Caco-2 (cell line): ENCODE data around the gene KCNQ5. TPM values are rescaled to one million over a fixed set of nuclear protein-coding genes. Genes with fewer than 3 reads are reported as not detected.

Experiments
- BruUV-seq: library from RNA; stranded (reverse); fragments of 400-500 nt; replicated peaks from 2 replicates; lab custom pipeline; 2021; lab: Mats Ljungman, UMichigan
- CTCF ChIA-PET: fragments of 300-600 bp; sonication (Branson Sonifier 250); formaldehyde crosslinking; loops from one replicate; lab custom pipeline; 2022; ENCODE audit warnings: antibody characterized with exemption; lab: Charles Lee
- POLR2A ChIA-PET: fragments of 300-600 bp; sonication (Branson Sonifier 250); formaldehyde crosslinking; loops from one replicate; lab custom pipeline; 2022; ENCODE audit warnings: antibody characterized with exemption; lab: Charles Lee
- DNase-seq, 2 experiments: peaks; one replicate each; pipeline versions ENCODE4 v3.0.0 to v3.0.0-alpha.2; 2020 to 2022
- H3K27me3 ChIP-seq: replicated peaks from 2 replicates; pipeline ENCODE4 v1.6.0; 2011; ENCODE audit warnings: low read length; ENCODE audit not compliant: control insufficient read depth, insufficient read depth
- H3K36me3 ChIP-seq: 2 replicates; pipeline ENCODE4 v1.5.1; 2011; ENCODE audit warnings: low read length; ENCODE audit not compliant: control insufficient read depth, insufficient read depth
- H3K4me1 ChIP-seq: fragments of 250-450 bp; sonication (Bioruptor Pico); 2 replicates; pipeline ENCODE4 v1.5.1; 2020; ENCODE audit warnings: mild to moderate bottlenecking
- H3K4me3 ChIP-seq: 2 replicates; pipeline ENCODE4 v1.5.1; 2011; ENCODE audit warnings: low read depth, mild to moderate bottlenecking, control low read depth, low read length
- H3K9me3 ChIP-seq: fragments of 250-450 bp; sonication (Bioruptor Pico); 2 replicates; pipeline ENCODE4 v1.5.1; 2020; ENCODE audit warnings: mild to moderate bottlenecking, moderate library complexity
- H3K27ac Mint-ChIP-seq: one replicate; pipeline ENCODE4 v1.8.0; 2022; ENCODE audit warnings: mixed read lengths; ENCODE audit not compliant: unreplicated experiment
- H3K27me3 Mint-ChIP-seq: one replicate; pipeline ENCODE4 v1.8.0; 2022; ENCODE audit warnings: mixed read lengths; ENCODE audit not compliant: insufficient read depth, unreplicated experiment
- H3K36me3 Mint-ChIP-seq: one replicate; pipeline ENCODE4 v1.8.0; 2022; ENCODE audit warnings: mild to moderate bottlenecking, mixed read lengths; ENCODE audit not compliant: insufficient read depth, unreplicated experiment
- H3K4me1 Mint-ChIP-seq: one replicate; pipeline ENCODE4 v1.8.0; 2022; ENCODE audit warnings: low read depth, mixed read lengths; ENCODE audit not compliant: unreplicated experiment
- H3K4me3 Mint-ChIP-seq: one replicate; pipeline ENCODE4 v1.8.0; 2022; ENCODE audit warnings: mild to moderate bottlenecking, moderate library complexity, mixed read lengths; ENCODE audit not compliant: unreplicated experiment
- H3K9me3 Mint-ChIP-seq: one replicate; pipeline ENCODE4 v1.8.0; 2022; ENCODE audit warnings: mixed read lengths; ENCODE audit not compliant: unreplicated experiment
- intact Hi-C: fragments of 100-400 bp; cut with micrococcal nuclease; formaldehyde crosslinking; loops from one replicate; pipeline ENCODE4 v1.10.0; 2022; ENCODE audit not compliant: unreplicated experiment
- total RNA-seq: library from RNA; stranded (reverse); gene quantifications from 2 replicates; pipeline ENCODE4 v1.2.3, GENCODE V29; 2022
- TF ChIP-seq, protein P1 (sequence below), 2 experiments: fragments of 200-600 bp in 1 of 2; IDR thresholded peaks; 1 replicate in 1 of 2; 2 replicates in 1 of 2; pipeline versions ENCODE4 v1.5.1 to v1.8.0; 2011 to 2022; ENCODE audit warnings: antibody characterized with exemption in 1 of 2, control low read depth in 1 of 2, inconsistent platforms in 1 of 2, low read depth in 1 of 2, low read length in 1 of 2, mild to moderate bottlenecking in 1 of 2, moderate library complexity in 1 of 2; ENCODE audit not compliant: insufficient read depth in 1 of 2, severe bottlenecking in 1 of 2, unreplicated experiment in 1 of 2

The KCNQ5 gene
- total RNA-seq, 1 experiment from 2014 or later = 0.20 TPM

DNA sequence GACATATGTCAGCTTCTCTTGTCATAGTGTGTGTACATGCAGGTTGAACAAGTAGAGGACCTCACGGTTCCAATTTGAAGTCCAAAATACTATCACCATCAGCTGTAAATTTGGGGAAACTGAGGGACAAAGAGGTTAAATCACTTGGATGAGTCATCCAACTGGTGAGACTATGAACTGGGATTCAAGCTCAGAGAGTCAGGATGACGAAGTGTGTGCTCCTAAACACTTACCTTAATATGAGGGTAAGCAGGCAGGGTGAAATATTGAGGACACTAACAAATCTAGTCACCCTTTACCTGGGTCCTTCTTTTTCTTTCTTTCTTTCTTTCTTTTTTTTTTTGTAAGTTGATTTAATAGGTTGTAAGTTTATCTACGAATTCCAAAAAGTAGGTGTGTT is 198.3 kb downstream of the KCNQ5 start:
- POLR2A ChIA-PET = no interaction called here
- no TSS peak for BruUV-seq
- H3K4me1 Mint-ChIP-seq = no peaks in the 10 kb centered on the region
- no peaks in the 10 kb centered on the region for H3K27me3 ChIP-seq
- no peaks in the 10 kb centered on the region for H3K4me1 ChIP-seq
- CTCF ChIA-PET = no interaction called here
- H3K36me3 ChIP-seq = no peaks in the 10 kb centered on the region
- no peak overlapping the region for H3K4me3 Mint-ChIP-seq
- TF ChIP-seq, protein P1, sequence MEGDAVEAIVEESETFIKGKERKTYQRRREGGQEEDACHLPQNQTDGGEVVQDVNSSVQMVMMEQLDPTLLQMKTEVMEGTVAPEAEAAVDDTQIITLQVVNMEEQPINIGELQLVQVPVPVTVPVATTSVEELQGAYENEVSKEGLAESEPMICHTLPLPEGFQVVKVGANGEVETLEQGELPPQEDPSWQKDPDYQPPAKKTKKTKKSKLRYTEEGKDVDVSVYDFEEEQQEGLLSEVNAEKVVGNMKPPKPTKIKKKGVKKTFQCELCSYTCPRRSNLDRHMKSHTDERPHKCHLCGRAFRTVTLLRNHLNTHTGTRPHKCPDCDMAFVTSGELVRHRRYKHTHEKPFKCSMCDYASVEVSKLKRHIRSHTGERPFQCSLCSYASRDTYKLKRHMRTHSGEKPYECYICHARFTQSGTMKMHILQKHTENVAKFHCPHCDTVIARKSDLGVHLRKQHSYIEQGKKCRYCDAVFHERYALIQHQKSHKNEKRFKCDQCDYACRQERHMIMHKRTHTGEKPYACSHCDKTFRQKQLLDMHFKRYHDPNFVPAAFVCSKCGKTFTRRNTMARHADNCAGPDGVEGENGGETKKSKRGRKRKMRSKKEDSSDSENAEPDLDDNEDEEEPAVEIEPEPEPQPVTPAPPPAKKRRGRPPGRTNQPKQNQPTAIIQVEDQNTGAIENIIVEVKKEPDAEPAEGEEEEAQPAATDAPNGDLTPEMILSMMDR (IDR thresholded peaks at IDR 0.05; ENCODE audit: insufficient read depth in 1 of 2, low read depth in 1 of 2, low read length in 1 of 2, severe bottlenecking in 1 of 2, unreplicated experiment in 1 of 2) = no peak
- peaks cover 9% of the 10 kb centered on the region for H3K27me3 Mint-ChIP-seq
- no peak for DNase-seq
- no peak overlapping the region for H3K4me3 ChIP-seq
- H3K9me3 Mint-ChIP-seq = no peaks in the 10 kb centered on the region
- intact Hi-C loops = no loop called here
- no peaks in the 10 kb centered on the region for H3K36me3 Mint-ChIP-seq
- no peaks in the 10 kb centered on the region for H3K9me3 ChIP-seq
- no peak overlapping the region for H3K27ac Mint-ChIP-seq

DNA sequence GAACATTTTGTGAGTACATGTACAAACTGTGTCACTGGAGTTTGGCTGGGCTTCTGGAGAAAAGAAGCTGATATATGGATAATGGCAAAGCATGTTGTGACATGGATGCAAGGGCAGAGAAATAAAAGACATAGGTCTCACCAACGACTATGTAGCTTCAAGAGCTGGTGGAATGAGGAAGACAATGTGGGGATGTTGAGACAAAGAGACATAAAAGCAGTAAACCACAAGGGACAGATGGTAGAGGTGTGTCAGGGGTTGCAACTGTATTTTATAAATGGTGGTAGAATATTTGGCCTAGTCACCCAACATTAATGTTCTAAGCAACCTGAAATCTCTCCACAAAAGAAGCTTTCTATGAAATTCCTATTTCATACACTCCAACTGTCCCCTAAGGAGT is 199.0 kb downstream of the KCNQ5 start:
- no peaks in the 10 kb centered on the region for H3K36me3 ChIP-seq
- Mint-ChIP-seq H3K9me3 (no peaks in the 10 kb centered on the region), H3K4me1 (no peaks in the 10 kb centered on the region), H3K4me3 (no peak overlapping the region), H3K36me3 (no peaks in the 10 kb centered on the region), H3K27ac (no peak overlapping the region), H3K27me3 (peaks cover 5% of the 10 kb centered on the region)
- ChIA-PET POLR2A (no interaction called here), CTCF (no interaction called here)
- H3K9me3 ChIP-seq = no peaks in the 10 kb centered on the region
- intact Hi-C loops = no loop called here
- no TSS peak for BruUV-seq
- H3K27me3 ChIP-seq = no peaks in the 10 kb centered on the region
- TF ChIP-seq, protein P1 (IDR thresholded peaks at IDR 0.05; ENCODE audit: insufficient read depth in 1 of 2, low read depth in 1 of 2, low read length in 1 of 2, severe bottlenecking in 1 of 2, unreplicated experiment in 1 of 2) = no peak
- DNase-seq = no peak
- no peaks in the 10 kb centered on the region for H3K4me1 ChIP-seq
- H3K4me3 ChIP-seq = no peak overlapping the region

DNA sequence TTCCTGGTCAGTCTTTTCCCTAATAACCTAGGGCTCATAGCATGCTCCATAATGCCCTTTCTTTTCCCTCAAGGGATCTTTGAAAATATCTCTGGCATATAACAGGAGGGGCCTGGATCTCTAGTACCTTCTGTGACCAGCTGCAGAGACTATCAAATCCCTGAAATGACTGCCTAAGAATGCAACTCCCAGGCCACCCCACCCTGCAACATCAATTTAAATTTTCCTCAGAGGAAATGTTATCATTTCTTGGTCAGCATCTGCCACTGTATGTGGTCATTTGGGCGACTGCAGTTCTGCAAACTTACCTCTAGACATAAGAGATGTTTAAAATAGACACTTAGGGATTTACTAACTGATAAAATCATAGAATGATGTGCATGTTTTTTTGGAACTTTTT is 200.2 kb downstream of the KCNQ5 start:
- Mint-ChIP-seq H3K36me3 (no peaks in the 10 kb centered on the region), H3K4me3 (no peak overlapping the region), H3K27ac (no peak overlapping the region), H3K4me1 (no peaks in the 10 kb centered on the region), H3K9me3 (no peaks in the 10 kb centered on the region), H3K27me3 (no peaks in the 10 kb centered on the region)
- ChIA-PET CTCF (no interaction called here), POLR2A (no interaction called here)
- Histone ChIP-seq H3K36me3 (no peaks in the 10 kb centered on the region), H3K27me3 (no peaks in the 10 kb centered on the region), H3K9me3 (no peaks in the 10 kb centered on the region), H3K4me1 (no peaks in the 10 kb centered on the region), H3K4me3 (no peak overlapping the region)
- BruUV-seq = no TSS peak
- no peak for DNase-seq
- TF ChIP-seq, protein P1 (IDR thresholded peaks at IDR 0.05; ENCODE audit: insufficient read depth in 1 of 2, low read depth in 1 of 2, low read length in 1 of 2, severe bottlenecking in 1 of 2, unreplicated experiment in 1 of 2) = no peak
- intact Hi-C loops = no loop called here
